Skeletal muscle satellite cell (primary cell): Measurements from ENCODE around the gene PAEP.

Source experiments
- H3K27me3 ChIP-seq: 2 replicates; pipeline ENCODE4 v1.7.0; 2013; ENCODE audit warnings: low read length; ENCODE audit not compliant: control insufficient read depth, insufficient read depth
- H3K36me3 ChIP-seq: 2 replicates; pipeline ENCODE4 v1.7.0; 2013; ENCODE audit warnings: mild to moderate bottlenecking, control low read depth, low read length; ENCODE audit not compliant: insufficient read depth
- H3K4me1 ChIP-seq: 2 replicates; pipeline ENCODE4 v1.7.0; 2013; ENCODE audit warnings: low read length; ENCODE audit not compliant: control insufficient read depth, insufficient read depth
- H3K4me2 ChIP-seq: 2 replicates; pipeline ENCODE4 v1.7.0; 2013; ENCODE audit warnings: mild to moderate bottlenecking, low read length
- H3K4me3 ChIP-seq: 2 replicates; pipeline ENCODE4 v1.7.0; 2013; ENCODE audit warnings: low read length
- H3K9ac ChIP-seq: 2 replicates; pipeline ENCODE4 v1.7.0; 2013; ENCODE audit warnings: mild to moderate bottlenecking, low read depth, low read length, moderate library complexity
- H3K9me3 ChIP-seq: replicated peaks from 2 replicates; pipeline ENCODE4 v1.7.0; 2013; ENCODE audit warnings: mild to moderate bottlenecking, control low read depth, low read length

The PAEP gene

GRCh38 chr9:135591506-135592330 lies 30.2 kb downstream of the PAEP start:
- no peak overlapping the region for H3K9ac ChIP-seq
- H3K36me3 ChIP-seq, result no peaks in the 10 kb centered on the region
- H3K9me3 ChIP-seq, result no peaks in the 10 kb centered on the region
- no peaks in the 10 kb centered on the region for H3K4me1 ChIP-seq
- no peak overlapping the region for H3K4me2 ChIP-seq
- H3K27me3 ChIP-seq, result peaks cover 4% of the 10 kb centered on the region
- no peak overlapping the region for H3K4me3 ChIP-seq

DNA sequence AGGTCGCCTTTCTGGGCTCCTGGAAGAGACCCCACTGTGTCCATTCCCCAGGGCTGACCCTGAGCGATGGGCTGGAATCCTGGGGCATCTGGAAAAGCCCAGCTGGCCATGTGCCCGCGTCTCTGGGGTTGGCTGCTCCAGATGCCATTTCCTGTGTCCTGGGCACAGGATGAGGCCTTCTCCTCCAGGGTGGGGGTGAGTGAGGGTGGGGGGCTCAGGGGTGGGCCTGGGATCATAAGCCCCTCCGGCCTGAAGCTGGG lies 30.7 kb downstream of the PAEP start:
- peaks cover 7% of the 10 kb centered on the region for H3K27me3 ChIP-seq
- no peaks in the 10 kb centered on the region for H3K36me3 ChIP-seq
- no peak overlapping the region for H3K4me2 ChIP-seq
- H3K9ac ChIP-seq, result no peak overlapping the region
- no peak overlapping the region for H3K4me3 ChIP-seq
- H3K4me1 ChIP-seq, result no peaks in the 10 kb centered on the region
- H3K9me3 ChIP-seq, result no peaks in the 10 kb centered on the region

GRCh38 chr9:135592625-135593024 lies 31.1 kb downstream of the PAEP start:
- Histone ChIP-seq H3K4me3 (no peak overlapping the region), H3K36me3 (no peaks in the 10 kb centered on the region), H3K27me3 (peaks cover 7% of the 10 kb centered on the region), H3K4me2 (no peak overlapping the region), H3K9ac (no peak overlapping the region), H3K4me1 (no peaks in the 10 kb centered on the region), H3K9me3 (no peaks in the 10 kb centered on the region)

DNA sequence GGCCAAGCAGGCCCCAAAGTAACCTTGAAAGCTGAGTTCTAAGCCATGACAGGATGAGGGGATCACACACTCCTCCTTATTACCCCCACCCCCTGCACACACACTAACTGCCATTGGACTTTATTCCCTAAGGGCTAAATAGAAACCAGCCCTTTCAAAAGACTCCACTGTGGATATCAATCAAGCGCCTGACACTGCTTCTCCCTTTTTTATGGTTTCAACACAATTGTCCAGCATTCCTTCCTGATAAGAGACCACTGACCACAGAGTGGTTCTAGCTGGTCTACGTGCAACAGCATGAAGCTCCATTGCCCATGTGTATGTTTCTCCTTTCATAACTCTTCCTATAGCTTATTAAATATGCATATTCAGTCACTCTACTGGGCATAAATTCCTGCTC lies 34.7 kb downstream of the PAEP start:
- Histone ChIP-seq H3K9ac (no peak overlapping the region), H3K4me2 (no peak overlapping the region), H3K27me3 (peaks cover 7% of the 10 kb centered on the region), H3K4me3 (no peak overlapping the region), H3K4me1 (no peaks in the 10 kb centered on the region), H3K36me3 (no peaks in the 10 kb centered on the region), H3K9me3 (no peaks in the 10 kb centered on the region)

GRCh38 chr9:135600296-135600817 lies 38.8 kb downstream of the PAEP start:
- Histone ChIP-seq H3K4me3 (no peak overlapping the region), H3K4me2 (no peak overlapping the region), H3K36me3 (no peaks in the 10 kb centered on the region), H3K27me3 (peaks cover 11% of the 10 kb centered on the region), H3K9me3 (no peaks in the 10 kb centered on the region), H3K4me1 (no peaks in the 10 kb centered on the region), H3K9ac (no peak overlapping the region)

DNA sequence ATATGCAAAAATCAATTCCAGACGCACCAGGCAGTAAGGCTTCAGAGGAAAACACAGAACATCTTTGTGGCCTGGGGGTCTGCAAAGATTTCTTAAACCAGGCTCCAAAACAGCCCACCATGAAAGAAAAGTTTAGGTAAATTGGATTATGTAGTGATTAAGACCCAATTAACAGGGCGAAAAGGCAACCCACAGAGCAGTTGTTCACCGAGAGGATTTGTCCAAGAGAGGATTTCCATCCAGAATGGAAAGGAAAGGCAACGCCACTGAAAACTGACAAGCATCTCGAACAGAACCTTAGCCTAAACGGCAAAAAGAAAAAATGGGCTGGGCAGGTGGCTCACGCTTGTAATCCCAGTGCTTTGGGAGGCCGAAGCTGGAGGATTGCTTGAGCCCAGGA lies 40.4 kb downstream of the PAEP start:
- H3K9me3 ChIP-seq, result no peaks in the 10 kb centered on the region
- H3K4me2 ChIP-seq, result no peak overlapping the region
- no peak overlapping the region for H3K4me3 ChIP-seq
- H3K9ac ChIP-seq, result no peak overlapping the region
- no peaks in the 10 kb centered on the region for H3K4me1 ChIP-seq
- H3K36me3 ChIP-seq, result no peaks in the 10 kb centered on the region
- H3K27me3 ChIP-seq, result peaks cover 7% of the 10 kb centered on the region

DNA sequence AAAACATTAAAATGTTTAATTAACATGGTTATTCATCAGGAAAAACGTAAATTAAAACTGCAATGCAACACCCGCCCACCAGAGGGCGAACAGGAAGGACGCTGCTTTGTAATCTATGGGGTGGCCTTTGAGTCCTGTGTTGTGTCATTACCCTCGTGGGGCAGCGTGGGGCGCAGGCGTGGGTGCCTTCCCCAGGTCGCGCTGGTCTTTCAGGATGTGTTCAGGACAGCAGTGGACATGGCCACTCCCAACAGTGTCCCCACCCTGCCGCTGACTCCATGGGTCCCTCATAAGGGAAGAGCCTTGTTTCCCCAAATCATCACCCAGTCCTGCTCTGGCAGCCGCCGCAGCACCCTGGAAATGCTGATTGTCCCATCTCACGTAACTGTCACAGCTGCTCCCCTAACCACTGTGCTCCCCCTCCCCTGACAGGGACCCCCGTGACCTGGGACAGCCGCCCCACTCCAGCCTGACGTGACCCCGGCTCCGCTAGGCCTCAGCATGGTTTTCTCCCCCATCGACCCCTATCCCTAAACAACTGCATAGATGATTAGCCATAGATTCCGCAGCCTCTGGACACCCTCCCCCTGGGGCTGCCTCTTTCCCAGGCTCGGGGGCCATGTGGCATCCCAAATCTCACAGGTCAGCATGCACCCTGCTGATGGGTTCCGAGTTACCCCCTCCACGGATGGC lies 41.4 kb downstream of the PAEP start:
- Histone ChIP-seq H3K4me3 (no peak overlapping the region), H3K36me3 (no peaks in the 10 kb centered on the region), H3K27me3 (peaks cover 7% of the 10 kb centered on the region), H3K4me1 (no peaks in the 10 kb centered on the region), H3K9me3 (no peaks in the 10 kb centered on the region), H3K4me2 (no peak overlapping the region), H3K9ac (no peak overlapping the region)

DNA sequence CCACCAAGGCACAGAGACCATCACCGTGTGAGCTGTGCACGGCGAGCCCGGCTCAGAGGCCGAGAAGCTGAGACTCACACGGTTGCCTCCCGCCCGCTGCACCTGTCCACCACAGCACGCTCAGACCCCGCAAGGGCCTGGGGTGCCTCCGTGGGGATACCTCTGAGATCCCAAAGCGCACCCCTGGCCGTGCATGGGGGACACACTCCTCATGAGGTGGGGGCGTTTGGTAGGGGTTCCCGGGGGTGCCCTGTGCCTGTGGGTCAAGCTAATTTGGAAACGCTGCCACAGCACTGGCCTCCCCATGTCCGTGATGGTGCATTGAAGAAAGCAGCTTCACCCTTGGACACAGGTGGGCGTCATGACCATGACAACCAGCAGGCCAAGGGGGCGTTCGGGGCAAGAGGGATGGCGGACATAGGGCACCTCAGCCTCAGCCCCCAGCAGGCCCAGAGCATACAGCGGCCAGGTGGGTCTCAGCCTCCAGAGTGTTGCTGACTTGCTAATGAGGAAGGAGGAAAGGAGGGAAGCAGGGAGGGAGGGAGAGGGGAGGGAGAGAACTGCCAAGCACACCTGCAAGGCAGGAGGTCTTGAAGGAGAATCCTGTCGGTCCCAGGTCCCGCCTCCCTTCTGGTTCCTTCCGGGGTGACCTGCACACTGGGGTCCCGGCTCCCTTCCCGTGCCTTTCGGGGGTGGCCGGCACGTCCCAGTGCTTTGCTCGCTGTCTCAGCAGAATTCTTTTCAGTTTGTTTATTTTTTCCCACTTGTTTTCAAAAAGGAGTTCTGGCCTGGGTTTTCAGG lies 43.1 kb downstream of the PAEP start:
- Histone ChIP-seq H3K4me1 (no peaks in the 10 kb centered on the region), H3K4me3 (no peak overlapping the region), H3K36me3 (no peaks in the 10 kb centered on the region), H3K4me2 (no peak overlapping the region), H3K9me3 (no peaks in the 10 kb centered on the region), H3K9ac (no peak overlapping the region), H3K27me3 (peaks cover 7% of the 10 kb centered on the region)

- H3K4me2 ChIP-seq, result no peak overlapping the region
- H3K9me3 ChIP-seq, result no peaks in the 10 kb centered on the region
- H3K4me1 ChIP-seq, result no peaks in the 10 kb centered on the region
- no peak overlapping the region for H3K9ac ChIP-seq
- H3K4me3 ChIP-seq, result no peak overlapping the region
- no peaks in the 10 kb centered on the region for H3K36me3 ChIP-seq
- H3K27me3 ChIP-seq, result peaks cover 7% of the 10 kb centered on the region
Observed at GRCh38 chr9:135605238-135605781, 43.8 kb downstream of the PAEP start.

GRCh38 chr9:135606885-135607259 lies 45.3 kb downstream of the PAEP start:
- Histone ChIP-seq H3K9me3 (no peaks in the 10 kb centered on the region), H3K4me1 (no peaks in the 10 kb centered on the region), H3K4me2 (no peak overlapping the region), H3K27me3 (peaks cover 7% of the 10 kb centered on the region), H3K4me3 (no peak overlapping the region), H3K9ac (no peak overlapping the region), H3K36me3 (no peaks in the 10 kb centered on the region)
